Smooth muscle cell (in vitro differentiated cells): ENCODE measurements around the gene TNNI3K. TPM values are rescaled to one million over a fixed set of nuclear protein-coding genes. Genes with fewer than 3 reads are reported as not detected.

ENCODE experiments used
- DNase-seq: peaks from one replicate; lab custom pipeline; 2025; ENCODE audit not compliant: unreplicated experiment; lab: John Stamatoyannopoulos, UW
- H2AFZ ChIP-seq: fragments of 200-600 bp; sonication (generic); 2 replicates; pipeline ENCODE4 v1.6.0; 2016; ENCODE audit warnings: antibody characterized with exemption, low read depth, mild to moderate bottlenecking
- H3F3A ChIP-seq: fragments of 200-600 bp; sonication (generic); 2 replicates; pipeline ENCODE4 v1.6.0; 2017; ENCODE audit warnings: antibody characterized with exemption, low read depth
- H3K27ac ChIP-seq: fragments of 200-600 bp; sonication (generic); 2 replicates; pipeline ENCODE4 v1.5.1; 2016; ENCODE audit warnings: low read depth, mild to moderate bottlenecking
- H3K27me3 ChIP-seq: fragments of 200-600 bp; sonication (generic); 2 replicates; pipeline ENCODE4 v1.6.1; 2016; ENCODE audit warnings: low read depth, mild to moderate bottlenecking
- H3K36me3 ChIP-seq: fragments of 200-600 bp; sonication (generic); 2 replicates; pipeline ENCODE4 v1.5.1; 2016; ENCODE audit warnings: low read depth
- H3K4me1 ChIP-seq: fragments of 200-600 bp; sonication (generic); 2 replicates; pipeline ENCODE4 v1.5.1; 2016; ENCODE audit warnings: low read depth
- H3K4me2 ChIP-seq: fragments of 200-600 bp; sonication (generic); 2 replicates; pipeline ENCODE4 v1.6.0; 2016; ENCODE audit warnings: mild to moderate bottlenecking
- H3K4me3 ChIP-seq: fragments of 200-600 bp; sonication (generic); 2 replicates; pipeline ENCODE4 v1.5.1; 2016; ENCODE audit warnings: mild to moderate bottlenecking
- H3K79me2 ChIP-seq: fragments of 200-600 bp; sonication (generic); 2 replicates; pipeline ENCODE4 v1.6.0; 2016; ENCODE audit warnings: low read depth, mild to moderate bottlenecking
- H3K9ac ChIP-seq: fragments of 200-600 bp; sonication (generic); 2 replicates; pipeline ENCODE4 v1.6.0; 2016; ENCODE audit warnings: low read depth
- H3K9me3 ChIP-seq: fragments of 200-600 bp; sonication (generic); replicated peaks from 2 replicates; pipeline ENCODE4 v1.5.1; 2016; ENCODE audit warnings: low read depth
- H4K20me1 ChIP-seq: fragments of 200-600 bp; sonication (generic); 2 replicates; pipeline ENCODE4 v1.6.0; 2016; ENCODE audit warnings: low read depth
- CTCF ChIP-seq: fragments of 200-600 bp; sonication (generic); IDR thresholded peaks from 2 replicates; pipeline ENCODE4 v1.5.1; 2017; ENCODE audit warnings: borderline replicate concordance, mild to moderate bottlenecking, antibody characterized with exemption; ENCODE audit not compliant: insufficient read depth, poor library complexity, severe bottlenecking
- WGBS: methylation state at CpG from one replicate; pipeline ENCODE4 v1.1.7; 2016; ENCODE audit warnings: low lambda C conversion rate; 5-methylcytosine and 5-hydroxymethylcytosine counted together
- polyA plus RNA-seq: library from polyadenylated mRNA; unstranded; fragments of >200 nt; fragmentation: Nextera tagmentation; extraction: Ambion mirVana; gene quantifications from 2 replicates; pipeline ENCODE4 v1.2.1, GENCODE V29; 2016
- total RNA-seq: library from RNA; depleted of rRNA; stranded (reverse); fragments of >200 nt; gene quantifications from 2 replicates; pipeline ENCODE4 v1.2.3, GENCODE V29; 2014

The TNNI3K gene
- total and polyA plus RNA-seq, 2 experiments from 2014 or later = 0.55 to 9.6 TPM

GRCh38 chr1:74236440-74236839, 1.3 kb downstream of the TNNI3K start:
- Histone ChIP-seq H3K79me2 (no peaks in the 10 kb centered on the region), H3K27ac (no peak overlapping the region), H3K9me3 (no peaks in the 10 kb centered on the region), H3K9ac (no peak overlapping the region), H3K36me3 (no peaks in the 10 kb centered on the region), H3K4me1 (no peaks in the 10 kb centered on the region), H4K20me1 (no peaks in the 10 kb centered on the region), H3F3A (no peaks in the 10 kb centered on the region), H3K4me2 (no peak overlapping the region), H3K27me3 (no peaks in the 10 kb centered on the region), H2AFZ (no peak overlapping the region), H3K4me3 (no peak overlapping the region)
- no peak for TF ChIP-seq CTCF
- no peak for DNase-seq
- 81% methylated on average over 3 of the region's 3 CpGs for WGBS

GRCh38 chr1:74237035-74237434, 1.8 kb downstream of the TNNI3K start:
- Histone ChIP-seq H2AFZ (no peak overlapping the region), H3K4me3 (no peak overlapping the region), H3K27me3 (no peaks in the 10 kb centered on the region), H4K20me1 (no peaks in the 10 kb centered on the region), H3K79me2 (no peaks in the 10 kb centered on the region), H3K9ac (no peak overlapping the region), H3K4me1 (no peaks in the 10 kb centered on the region), H3K36me3 (no peaks in the 10 kb centered on the region), H3K4me2 (no peak overlapping the region), H3K27ac (no peak overlapping the region), H3F3A (no peaks in the 10 kb centered on the region), H3K9me3 (no peaks in the 10 kb centered on the region)
- TF ChIP-seq CTCF = no peak
- 74% methylated on average over 1 of the region's 1 CpG for WGBS
- no peak for DNase-seq

DNA sequence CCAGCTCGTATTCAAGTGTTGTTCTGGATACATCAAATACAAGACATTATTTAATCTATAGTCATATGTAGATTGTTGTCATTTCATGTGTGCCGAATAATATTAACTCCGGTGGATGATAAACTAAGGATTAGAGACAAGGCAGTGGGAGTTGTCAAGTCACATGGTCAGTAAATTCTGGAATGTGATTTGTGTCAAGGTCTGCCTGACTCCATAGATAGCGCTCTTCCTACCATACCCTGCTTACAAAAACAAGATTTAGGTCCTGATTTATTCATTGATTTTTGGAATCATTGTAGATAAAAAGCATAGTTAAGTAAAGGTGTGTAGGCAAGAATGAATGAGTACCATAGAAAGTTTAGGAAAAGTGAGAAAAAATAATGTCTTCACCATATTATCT, 2.6 kb downstream of the TNNI3K start:
- Histone ChIP-seq H3K4me1 (no peaks in the 10 kb centered on the region), H3K4me3 (no peak overlapping the region), H3K4me2 (no peak overlapping the region), H3K27ac (no peak overlapping the region), H3K9ac (no peak overlapping the region), H3K27me3 (no peaks in the 10 kb centered on the region), H3F3A (no peaks in the 10 kb centered on the region), H3K9me3 (no peaks in the 10 kb centered on the region), H4K20me1 (no peaks in the 10 kb centered on the region), H3K36me3 (no peaks in the 10 kb centered on the region), H3K79me2 (no peaks in the 10 kb centered on the region), H2AFZ (no peak overlapping the region)
- DNase-seq = no peak
- 96% methylated on average over 4 of the region's 4 CpGs for WGBS
- TF ChIP-seq CTCF = no peak

DNA sequence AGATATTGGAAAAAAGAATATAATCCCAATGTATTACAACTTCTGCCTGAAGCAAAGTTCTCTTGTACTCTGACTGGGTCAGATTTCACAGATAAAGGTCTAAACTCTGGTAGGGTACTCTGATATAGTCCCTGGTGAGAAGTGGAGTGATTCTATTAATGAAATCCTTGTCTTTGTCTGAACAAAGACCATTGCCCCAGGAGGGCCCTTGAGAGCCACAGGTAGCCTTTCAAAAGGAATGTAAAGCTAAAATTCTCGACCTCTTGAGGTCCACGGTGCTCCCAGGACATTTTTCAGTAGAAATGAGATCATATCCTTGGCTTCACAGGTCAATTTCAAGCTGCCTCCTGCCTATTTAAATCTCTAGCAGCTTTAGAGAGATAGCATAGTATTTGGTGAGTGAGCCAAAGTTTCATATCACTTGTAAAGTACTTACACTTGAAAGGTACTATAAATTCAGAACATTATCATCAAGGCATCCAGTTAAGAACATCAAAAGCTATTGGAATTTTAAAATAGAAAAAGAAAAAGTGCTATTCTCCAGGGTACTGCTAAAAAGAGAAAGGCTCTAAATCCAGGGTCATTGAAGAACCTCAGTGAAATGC, 10.1 kb downstream of the TNNI3K start:
- H3K4me1 ChIP-seq = peaks cover 11% of the 10 kb centered on the region
- no peak overlapping the region for H3K4me3 ChIP-seq
- 7% methylated on average over 2 of the region's 2 CpGs for WGBS
- H2AFZ ChIP-seq = no peak overlapping the region
- H3F3A ChIP-seq = no peaks in the 10 kb centered on the region
- no peak for DNase-seq
- H3K27ac ChIP-seq = no peak overlapping the region
- no peaks in the 10 kb centered on the region for H3K79me2 ChIP-seq
- H3K9me3 ChIP-seq = no peaks in the 10 kb centered on the region
- no peaks in the 10 kb centered on the region for H3K36me3 ChIP-seq
- no peak overlapping the region for H3K9ac ChIP-seq
- no peak for TF ChIP-seq CTCF
- H3K27me3 ChIP-seq = no peaks in the 10 kb centered on the region
- H4K20me1 ChIP-seq = no peaks in the 10 kb centered on the region
- H3K4me2 ChIP-seq = no peak overlapping the region
